Mucosa of descending colon (tissue), 3 donors: ENCODE measurements around the gene CYB561. TPM values are rescaled to one million over a fixed set of nuclear protein-coding genes. Genes with fewer than 3 reads are reported as not detected.

ENCODE experiments used
- ATAC-seq: fragments of 200-7000 bp; cut with Tn5 transposase; one replicate; pipeline ENCODE4 v1.9.1; 2020; ENCODE audit warnings: mild to moderate bottlenecking, moderate library complexity
- DNase-seq, 3 donors: peaks; one replicate each; pipeline ENCODE4 v3.0.0-alpha.2; 2020
- H3K36me3 ChIP-seq: fragments of 200-600 bp; one replicate; pipeline ENCODE4 v1.8.0; 2021; ENCODE audit warnings: low read depth, mild to moderate bottlenecking
- H3K4me1 ChIP-seq: fragments of 200-600 bp; one replicate; pipeline ENCODE4 v1.8.0; 2021; ENCODE audit warnings: low read depth, mild to moderate bottlenecking
- H3K4me3 ChIP-seq: fragments of 200-600 bp; one replicate; pipeline ENCODE4 v1.8.0; 2021; ENCODE audit warnings: mild to moderate bottlenecking
- H3K9me3 ChIP-seq: fragments of 200-600 bp; one replicate; pipeline ENCODE4 v1.8.0; 2021; ENCODE audit warnings: mild to moderate bottlenecking
- intact Hi-C, 2 donors: fragments of 100-400 bp; cut with DNase I in 1 of 2; cut with micrococcal nuclease in 1 of 2; formaldehyde crosslinking; loops; one replicate each; pipeline versions ENCODE4 v1.11.0 to v1.11.1; 2022; cut with DNase I, micrococcal nuclease
- total RNA-seq, 3 donors: library from RNA; stranded (reverse); fragmentation: NEBNext Ultra II Directional in 2 of 3; extraction: Animal tissue kit (Norgen Biotek cat#: 25700) in 2 of 3; gene quantifications; one replicate each; pipeline versions ENCODE4 v1.2.1 to v1.2.4, GENCODE V29; 2021 to 2023
- TF ChIP-seq, protein P1 (sequence below): fragments of 200-600 bp; IDR thresholded peaks from one replicate; pipeline ENCODE4 v1.8.0; 2022; ENCODE audit warnings: antibody characterized with exemption, mild to moderate bottlenecking
- donor health status: DM: no; HTN: no; CAD: no; lungs with moderate emphysema.
- donor health status: DM: no; HTN: no; CAD: no.
- donor health status: DM: no; HTN: yes; CAD: no.

The CYB561 gene
- total RNA-seq, 3 donors from 2014 or later = 38.1 to 54.9 (median 51.3) TPM

DNA sequence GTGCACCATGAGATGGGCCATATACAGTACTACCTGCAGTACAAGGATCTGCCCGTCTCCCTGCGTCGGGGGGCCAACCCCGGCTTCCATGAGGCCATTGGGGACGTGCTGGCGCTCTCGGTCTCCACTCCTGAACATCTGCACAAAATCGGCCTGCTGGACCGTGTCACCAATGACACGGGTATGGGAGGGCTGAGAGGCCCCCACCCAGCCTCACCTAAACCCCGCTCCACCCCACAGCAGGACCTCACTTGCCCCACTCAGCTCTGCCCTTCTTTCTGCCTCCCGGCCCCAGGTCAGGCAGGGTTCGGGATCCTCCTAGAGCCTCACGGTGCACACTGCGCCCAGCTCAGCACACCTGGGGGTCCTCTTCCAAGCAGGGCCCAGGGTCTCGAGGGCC, 36.4 kb upstream of the CYB561 start:
- DNase-seq = no peak
- H3K36me3 ChIP-seq = no peaks in the 10 kb centered on the region
- intact Hi-C loops = no loop called here
- TF ChIP-seq, protein P1, sequence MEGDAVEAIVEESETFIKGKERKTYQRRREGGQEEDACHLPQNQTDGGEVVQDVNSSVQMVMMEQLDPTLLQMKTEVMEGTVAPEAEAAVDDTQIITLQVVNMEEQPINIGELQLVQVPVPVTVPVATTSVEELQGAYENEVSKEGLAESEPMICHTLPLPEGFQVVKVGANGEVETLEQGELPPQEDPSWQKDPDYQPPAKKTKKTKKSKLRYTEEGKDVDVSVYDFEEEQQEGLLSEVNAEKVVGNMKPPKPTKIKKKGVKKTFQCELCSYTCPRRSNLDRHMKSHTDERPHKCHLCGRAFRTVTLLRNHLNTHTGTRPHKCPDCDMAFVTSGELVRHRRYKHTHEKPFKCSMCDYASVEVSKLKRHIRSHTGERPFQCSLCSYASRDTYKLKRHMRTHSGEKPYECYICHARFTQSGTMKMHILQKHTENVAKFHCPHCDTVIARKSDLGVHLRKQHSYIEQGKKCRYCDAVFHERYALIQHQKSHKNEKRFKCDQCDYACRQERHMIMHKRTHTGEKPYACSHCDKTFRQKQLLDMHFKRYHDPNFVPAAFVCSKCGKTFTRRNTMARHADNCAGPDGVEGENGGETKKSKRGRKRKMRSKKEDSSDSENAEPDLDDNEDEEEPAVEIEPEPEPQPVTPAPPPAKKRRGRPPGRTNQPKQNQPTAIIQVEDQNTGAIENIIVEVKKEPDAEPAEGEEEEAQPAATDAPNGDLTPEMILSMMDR = no peak
- H3K9me3 ChIP-seq = no peaks in the 10 kb centered on the region
- peaks cover 16% of the 10 kb centered on the region for H3K4me1 ChIP-seq
- H3K4me3 ChIP-seq = no peak overlapping the region
- no peak for ATAC-seq

GRCh38 chr17:63481488-63481870, 35.4 kb upstream of the CYB561 start:
- no peak for ATAC-seq
- no peaks in the 10 kb centered on the region for H3K36me3 ChIP-seq
- no peak overlapping the region for H3K4me3 ChIP-seq
- TF ChIP-seq, protein P1 = no peak
- peaks cover 17% of the 10 kb centered on the region for H3K4me1 ChIP-seq
- DNase-seq = no peak
- H3K9me3 ChIP-seq = no peaks in the 10 kb centered on the region
- intact Hi-C loops = no loop called here

DNA sequence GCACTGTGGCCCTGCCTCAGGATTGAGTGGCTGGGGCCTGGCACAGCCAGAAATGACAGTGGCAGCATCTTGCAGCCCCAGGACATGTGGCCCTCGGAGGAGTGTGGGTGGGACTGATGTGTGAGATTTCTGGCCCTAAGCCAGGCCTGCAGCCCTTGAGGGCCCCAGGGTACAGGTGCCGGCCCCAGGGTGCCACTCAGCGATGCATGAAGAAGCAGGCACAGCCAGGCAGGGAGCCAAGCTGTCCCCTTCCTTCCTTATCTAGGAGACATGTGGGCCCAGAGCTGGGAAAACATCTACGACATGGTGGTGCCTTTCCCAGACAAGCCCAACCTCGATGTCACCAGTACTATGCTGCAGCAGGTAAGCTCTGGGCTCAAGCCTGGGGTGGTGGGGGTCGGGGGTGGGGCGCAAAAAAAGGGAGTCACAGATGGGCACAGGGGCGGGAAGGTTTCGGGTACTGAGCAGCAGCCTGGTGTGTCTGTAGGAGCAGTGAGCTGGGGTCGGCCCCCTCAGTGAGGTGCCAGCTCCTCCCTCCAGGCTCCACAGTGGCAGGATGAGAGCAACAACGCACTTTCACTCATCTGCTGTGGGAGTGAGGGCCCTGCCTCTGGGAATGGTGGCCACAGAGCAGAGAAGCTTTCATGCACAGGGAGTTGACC, 34.9 kb upstream of the CYB561 start:
- DNase-seq (no peak), ATAC-seq (no peak)
- Histone ChIP-seq H3K4me1 (peaks cover 20% of the 10 kb centered on the region), H3K36me3 (no peaks in the 10 kb centered on the region), H3K9me3 (no peaks in the 10 kb centered on the region), H3K4me3 (no peak overlapping the region)
- intact Hi-C loops = no loop called here
- TF ChIP-seq, protein P1 = no peak

GRCh38 chr17:63480192-63480784, 34.2 kb upstream of the CYB561 start:
- TF ChIP-seq, protein P1 = no peak
- intact Hi-C loops = no loop called here
- DNase-seq = peak in 1 of 3 donors; percentile 40
- no peak for ATAC-seq
- Histone ChIP-seq H3K9me3 (no peaks in the 10 kb centered on the region), H3K4me1 (peaks cover 20% of the 10 kb centered on the region), H3K36me3 (no peaks in the 10 kb centered on the region), H3K4me3 (no peak overlapping the region)

DNA sequence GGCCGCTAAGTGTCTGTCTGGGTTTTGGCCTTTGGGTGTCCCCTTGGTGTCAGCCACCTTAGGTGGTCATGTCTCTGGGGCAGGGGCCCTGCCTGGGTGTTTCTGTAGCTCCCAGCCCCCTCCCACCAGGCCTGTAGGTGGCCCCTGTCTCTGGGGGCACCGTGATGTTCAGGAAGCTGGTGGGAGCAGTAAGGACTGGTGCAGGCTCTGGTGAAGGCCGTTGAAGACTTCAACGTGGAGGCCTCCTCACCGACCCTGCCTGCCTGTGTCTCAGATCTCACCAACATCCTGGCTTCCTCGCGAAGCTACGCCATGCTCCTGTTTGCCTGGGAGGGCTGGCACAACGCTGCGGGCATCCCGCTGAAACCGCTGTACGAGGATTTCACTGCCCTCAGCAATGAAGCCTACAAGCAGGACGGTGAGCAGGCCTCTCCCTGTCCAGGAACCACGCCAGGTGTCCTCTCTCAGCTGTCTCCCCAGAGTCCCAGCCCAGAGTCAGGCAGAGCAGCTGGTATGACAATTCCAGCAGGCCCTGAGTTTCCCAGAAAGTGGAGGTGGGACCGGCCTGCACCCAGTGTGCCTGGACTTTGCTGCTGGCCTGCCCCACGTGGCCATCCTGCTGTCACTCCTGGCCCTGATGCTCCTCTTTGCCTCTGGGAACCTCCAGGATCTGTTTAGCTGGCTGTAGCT, 33.5 kb upstream of the CYB561 start:
- H3K36me3 ChIP-seq = no peaks in the 10 kb centered on the region
- H3K4me1 ChIP-seq = peaks cover 21% of the 10 kb centered on the region
- H3K4me3 ChIP-seq = no peak overlapping the region
- TF ChIP-seq, protein P1 = no peak
- DNase-seq = peak in 1 of 3 donors; percentile 44
- no peaks in the 10 kb centered on the region for H3K9me3 ChIP-seq
- intact Hi-C loops = loop anchor here (5.0 kb wide), 1 partner anchor 52 kb away; no protein-coding TSS in a partner anchor
- ATAC-seq = no peak
